Measurements from ENCODE around the gene TNFAIP2.

TNFAIP2 gene

DNA sequence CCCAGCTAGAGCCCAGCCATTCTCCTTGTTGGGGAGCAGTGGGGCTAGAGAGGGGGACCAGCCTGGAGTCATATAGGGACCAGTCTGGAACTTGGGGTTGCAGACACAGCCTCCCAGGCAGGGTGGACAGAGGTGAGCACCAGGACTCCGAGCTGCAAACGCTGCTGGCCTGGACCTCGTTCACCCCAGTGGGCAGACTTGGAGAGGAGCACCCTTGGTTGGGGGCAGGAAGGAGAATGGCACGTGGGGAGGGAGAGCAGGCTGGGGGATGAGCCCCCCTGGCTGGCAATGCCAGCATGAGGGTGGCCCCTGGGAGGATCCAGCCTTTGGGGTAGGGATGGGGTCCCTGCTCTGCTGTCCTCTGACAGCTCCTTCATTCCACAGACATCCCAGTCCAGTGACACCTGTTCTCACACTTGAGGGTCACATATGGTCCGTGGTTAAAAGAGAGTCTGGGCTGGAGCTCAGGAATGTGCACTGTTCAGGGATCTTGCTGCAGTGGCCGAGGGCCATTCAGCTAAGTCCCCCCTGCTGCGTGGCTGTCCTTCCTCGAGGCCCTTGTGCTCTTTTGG is 36.4 kb upstream of the TNFAIP2 start:
- Histone ChIP-seq H3K27me3 (ENCODE audit: control insufficient read depth, insufficient read depth, low read length) (no peaks in the 10 kb centered on the region), H3K79me2 (no peaks in the 10 kb centered on the region), H3K9me3 (ENCODE audit: control insufficient read depth, low read length) (no peaks in the 10 kb centered on the region), H3K27ac (no peak overlapping the region), H2AFZ (no peak overlapping the region), H3K4me1 (no peaks in the 10 kb centered on the region), H3K9ac (no peak overlapping the region), H3K4me3 (ENCODE audit: low read depth, low read length) (no peak overlapping the region), H3K4me2 (ENCODE audit: low read length) (no peak overlapping the region), H3K36me3 (ENCODE audit: control insufficient read depth, insufficient read depth, low read length) (no peaks in the 10 kb centered on the region)
- no peak for TF ChIP-seq CTCF (IDR thresholded peaks at IDR 0.05)

GRCh38 chr14:103087343-103087835 is 35.9 kb upstream of the TNFAIP2 start:
- Histone ChIP-seq H3K9me3 (ENCODE audit: control insufficient read depth, low read length) (no peaks in the 10 kb centered on the region), H3K4me2 (ENCODE audit: low read length) (no peak overlapping the region), H3K79me2 (no peaks in the 10 kb centered on the region), H3K36me3 (ENCODE audit: control insufficient read depth, insufficient read depth, low read length) (no peaks in the 10 kb centered on the region), H3K27me3 (ENCODE audit: control insufficient read depth, insufficient read depth, low read length) (no peaks in the 10 kb centered on the region), H2AFZ (no peak overlapping the region), H3K4me1 (no peaks in the 10 kb centered on the region), H3K9ac (no peak overlapping the region), H3K27ac (no peak overlapping the region), H3K4me3 (ENCODE audit: low read depth, low read length) (no peak overlapping the region)
- no peak for TF ChIP-seq CTCF (IDR thresholded peaks at IDR 0.05)

- no peaks in the 10 kb centered on the region for H3K27me3 ChIP-seq (ENCODE audit: control insufficient read depth, insufficient read depth, low read length)
- no peaks in the 10 kb centered on the region for H3K4me1 ChIP-seq
- no peak overlapping the region for H3K4me3 ChIP-seq (ENCODE audit: low read depth, low read length)
- H3K9ac ChIP-seq: no peak overlapping the region
- no peaks in the 10 kb centered on the region for H3K36me3 ChIP-seq (ENCODE audit: control insufficient read depth, insufficient read depth, low read length)
- H3K9me3 ChIP-seq (ENCODE audit: control insufficient read depth, low read length): no peaks in the 10 kb centered on the region
- TF ChIP-seq CTCF (IDR thresholded peaks at IDR 0.05): no peak
- no peak overlapping the region for H2AFZ ChIP-seq
- no peak overlapping the region for H3K4me2 ChIP-seq (ENCODE audit: low read length)
- no peaks in the 10 kb centered on the region for H3K79me2 ChIP-seq
- no peak overlapping the region for H3K27ac ChIP-seq
These were observed 34.3 kb upstream of the TNFAIP2 start for GRCh38 chr14:103088921-103089320.

GRCh38 chr14:103089386-103090335 is 33.6 kb upstream of the TNFAIP2 start:
- Histone ChIP-seq H3K79me2 (no peaks in the 10 kb centered on the region), H3K4me3 (ENCODE audit: low read depth, low read length) (no peak overlapping the region), H3K27ac (no peak overlapping the region), H3K36me3 (ENCODE audit: control insufficient read depth, insufficient read depth, low read length) (no peaks in the 10 kb centered on the region), H3K4me1 (no peaks in the 10 kb centered on the region), H3K4me2 (ENCODE audit: low read length) (no peak overlapping the region), H3K9ac (no peak overlapping the region), H3K9me3 (ENCODE audit: control insufficient read depth, low read length) (no peaks in the 10 kb centered on the region), H2AFZ (no peak overlapping the region), H3K27me3 (ENCODE audit: control insufficient read depth, insufficient read depth, low read length) (no peaks in the 10 kb centered on the region)
- TF ChIP-seq CTCF (IDR thresholded peaks at IDR 0.05): no peak

Data from parathyroid adenoma (tissue), 2 donors.